CD4-positive, alpha-beta T cell treated with Interleukin-4 for 4 hours (primary cell): ENCODE measurements around the gene PDE11A.
"Not testable (repeated sequence)": the region's sequence is repeated elsewhere in the genome, so short reads cannot be mapped to it uniquely, and the experiment has no call there.

Source experiments
- DNase-seq: peaks from one replicate; pipeline ENCODE4 v3.0.0-alpha.2; 2020

PDE11A gene

DNA sequence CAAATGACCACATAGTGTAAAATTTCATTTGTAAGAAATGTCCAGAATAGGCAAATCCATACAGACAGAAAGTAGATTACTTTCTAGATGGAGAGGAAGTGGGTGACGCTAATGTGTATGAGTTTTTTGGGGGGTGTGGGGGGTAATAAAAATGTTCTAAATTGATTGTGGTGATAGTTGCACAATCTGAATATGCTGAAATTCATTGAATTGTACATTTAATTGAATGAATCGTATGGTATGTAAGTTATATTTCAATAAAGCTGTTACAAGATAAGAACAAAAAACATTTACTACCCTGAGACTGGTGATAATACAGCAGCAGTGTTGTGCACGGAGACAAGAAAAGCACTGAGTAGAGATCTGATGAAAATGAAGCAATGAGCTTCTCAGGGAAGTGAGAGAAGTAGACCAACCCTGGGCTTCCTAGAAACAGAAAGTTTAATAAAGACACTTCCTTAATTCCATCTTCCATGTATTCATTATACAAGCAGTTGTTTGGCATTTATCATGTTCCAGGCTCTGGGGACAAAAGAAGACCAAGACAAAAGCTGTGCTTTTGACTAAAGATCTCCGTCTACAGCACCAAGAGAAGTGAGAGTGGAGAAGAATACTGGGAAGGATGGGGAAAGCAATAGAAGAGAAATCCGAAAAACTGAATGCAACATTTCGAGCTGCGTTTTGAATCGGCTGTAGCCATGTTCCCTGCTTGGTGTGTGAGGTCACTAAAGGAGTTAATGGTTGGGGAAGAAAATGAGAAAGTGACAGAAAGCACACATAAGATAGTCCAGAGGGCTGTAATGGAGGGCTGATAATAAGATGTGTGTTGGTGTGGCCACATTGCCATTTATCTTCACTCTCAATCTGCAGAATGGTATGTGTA is 1.8 kb upstream of the PDE11A start:
- no peak for DNase-seq

DNA sequence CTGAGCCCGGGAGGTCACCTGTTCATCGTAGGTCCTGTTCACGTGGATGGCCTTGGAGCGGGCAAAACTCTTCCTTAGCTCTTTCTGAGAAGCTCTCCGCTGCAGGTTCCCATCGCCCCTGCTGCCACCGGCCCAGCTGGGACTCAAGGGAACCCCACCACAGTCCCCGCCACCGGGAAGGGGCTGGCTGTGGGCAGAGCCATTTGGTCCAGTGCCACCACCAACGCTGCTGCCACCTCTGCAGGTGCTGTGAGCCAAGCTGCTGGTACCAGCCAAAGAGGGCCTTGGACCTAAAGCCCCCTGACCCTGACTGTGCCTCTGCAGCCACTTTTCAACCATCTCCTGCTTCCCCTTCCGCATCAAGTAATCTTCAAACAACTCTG is 586 bp downstream of the PDE11A start:
- no peak for DNase-seq

DNA sequence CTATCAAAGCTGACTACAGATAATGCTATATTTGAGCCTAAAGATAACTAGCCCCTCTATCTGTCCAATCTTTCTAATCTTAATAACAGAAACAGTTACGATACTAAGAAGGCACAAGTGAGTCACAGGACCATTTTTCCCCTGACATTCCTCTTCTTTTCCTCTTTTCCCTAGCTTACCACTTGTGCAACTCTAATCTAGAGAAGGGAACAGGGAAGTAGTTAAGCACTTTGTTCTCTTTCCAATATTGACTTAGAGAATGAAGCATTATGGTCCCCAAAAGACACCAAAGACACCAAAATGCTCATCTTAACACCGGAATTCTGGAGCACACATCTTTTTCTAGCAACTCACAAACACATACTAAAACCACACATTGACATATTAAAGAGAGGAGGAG is 1.8 kb downstream of the PDE11A start:
- no peak for DNase-seq

DNA sequence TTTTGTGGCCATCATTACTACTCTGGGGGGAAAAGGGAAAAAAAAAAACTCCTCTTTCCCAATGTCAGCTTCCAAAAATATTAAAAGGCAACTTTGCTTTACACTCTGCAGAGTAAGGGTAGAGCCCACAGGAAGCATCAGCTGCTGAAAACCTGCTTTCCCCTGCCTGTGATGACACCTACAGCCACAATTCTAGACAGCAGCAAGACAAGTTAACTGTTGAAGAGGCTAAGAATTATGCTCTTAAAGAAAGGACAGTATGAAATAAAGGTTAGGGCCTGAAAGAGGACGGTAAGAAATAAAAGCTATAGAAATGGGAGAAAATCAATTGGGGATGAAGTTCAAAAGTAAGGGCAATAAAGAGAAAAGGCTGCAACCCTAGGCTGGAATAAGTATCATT is 3.0 kb downstream of the PDE11A start:
- DNase-seq: no peak

DNA sequence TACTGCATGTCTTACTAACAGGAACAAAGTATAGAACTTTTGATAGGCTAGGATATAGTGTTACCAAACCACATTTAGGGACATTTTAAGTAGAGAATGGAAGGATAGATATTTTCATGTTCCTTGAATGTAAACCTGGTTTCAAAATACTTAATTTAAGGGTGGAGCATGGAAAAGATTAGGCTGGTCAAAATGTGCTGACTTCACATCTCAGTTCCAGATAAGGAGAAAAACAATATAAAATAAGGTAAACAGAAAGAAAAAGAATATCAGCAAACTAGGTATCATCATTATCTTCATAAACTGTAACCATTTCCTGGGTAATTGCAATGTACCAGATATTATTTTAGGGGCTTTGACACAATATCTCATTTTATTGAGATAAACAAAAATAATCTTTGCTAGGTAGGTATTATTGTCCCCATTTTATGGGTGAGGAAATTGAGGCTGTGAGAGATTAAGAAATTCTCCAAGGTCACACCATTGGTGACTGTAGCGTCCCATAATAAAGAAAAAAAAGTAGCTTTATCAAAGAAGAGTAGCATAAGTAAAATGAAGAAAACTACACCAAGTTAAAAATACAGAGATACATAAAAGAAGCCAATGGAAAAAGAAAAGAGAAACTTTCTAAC is 3.6 kb downstream of the PDE11A start:
- DNase-seq: no peak

DNA sequence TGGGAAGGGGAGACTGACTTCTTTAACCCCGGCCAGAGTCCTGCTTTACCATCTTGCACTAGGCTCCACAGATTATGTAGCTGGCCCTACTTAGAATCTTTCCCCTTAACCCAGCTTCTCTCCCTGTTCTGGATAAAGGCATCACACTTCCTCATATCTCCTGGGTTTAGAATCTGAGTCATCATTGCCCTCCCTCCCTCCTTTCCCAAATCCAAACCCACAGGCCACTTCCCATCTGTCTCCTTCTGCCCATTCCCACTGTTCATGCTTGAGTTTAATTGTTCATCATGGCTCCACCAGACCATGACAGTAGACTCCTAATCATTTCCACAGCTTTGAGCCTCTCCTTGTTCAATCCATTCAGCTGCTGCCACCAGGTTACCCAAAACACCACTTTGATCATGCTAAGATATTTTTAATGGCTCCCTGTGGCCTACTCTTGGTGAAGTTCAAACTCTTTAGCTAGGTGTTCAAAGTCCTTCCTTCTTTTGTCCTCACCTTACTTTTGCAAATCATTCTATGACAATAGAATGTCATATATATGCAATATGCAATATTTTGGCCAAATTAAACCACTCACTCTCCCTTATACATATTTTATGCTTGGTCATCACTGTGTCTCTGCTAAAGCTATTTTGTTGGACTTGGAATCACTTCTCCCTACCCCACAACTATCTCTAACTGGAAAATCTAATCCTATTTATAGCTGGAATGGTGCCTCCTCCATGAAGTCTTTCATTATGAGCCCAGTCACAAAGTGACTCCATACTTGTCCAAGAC is 5.5 kb downstream of the PDE11A start:
- no peak for DNase-seq

DNA sequence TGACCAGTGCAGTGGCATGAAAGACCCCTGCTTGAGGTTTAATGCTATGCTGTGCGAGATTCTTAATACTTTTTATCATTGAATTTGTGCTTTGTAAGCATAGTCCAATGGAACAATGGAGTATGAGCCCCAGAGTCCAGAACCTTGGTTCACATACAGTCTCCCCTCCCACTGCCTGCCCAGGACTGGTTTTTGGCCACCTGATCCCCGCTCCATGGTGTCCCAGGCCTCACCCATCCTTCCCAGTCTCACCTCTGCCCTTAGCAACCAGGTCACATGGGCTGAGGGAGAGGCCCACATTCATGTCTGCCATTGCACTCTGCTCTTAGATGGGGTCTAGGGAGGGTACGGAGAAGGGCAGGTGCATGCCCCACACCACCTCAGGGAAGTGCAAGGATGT is 6.3 kb downstream of the PDE11A start:
- no peak for DNase-seq

DNA sequence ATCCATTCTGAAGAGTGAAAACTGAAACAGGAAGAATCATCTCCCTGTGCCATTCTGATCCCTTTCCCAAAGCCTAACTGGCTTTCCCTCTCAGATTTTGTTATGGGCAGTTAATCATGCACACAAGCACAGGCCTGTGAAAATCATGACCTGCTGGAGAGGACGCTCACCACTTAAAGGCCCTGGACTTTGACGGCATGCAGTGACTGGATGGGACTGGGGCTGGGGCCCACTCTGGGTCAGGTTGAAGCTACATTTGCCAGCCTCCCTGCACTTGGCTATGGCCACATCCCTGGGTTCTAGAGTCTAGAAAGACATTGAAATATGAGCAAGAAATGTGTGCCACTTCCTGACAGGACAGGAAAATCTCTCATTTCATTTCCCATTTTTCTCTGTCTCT is 12.9 kb downstream of the PDE11A start:
- DNase-seq: no peak

DNA sequence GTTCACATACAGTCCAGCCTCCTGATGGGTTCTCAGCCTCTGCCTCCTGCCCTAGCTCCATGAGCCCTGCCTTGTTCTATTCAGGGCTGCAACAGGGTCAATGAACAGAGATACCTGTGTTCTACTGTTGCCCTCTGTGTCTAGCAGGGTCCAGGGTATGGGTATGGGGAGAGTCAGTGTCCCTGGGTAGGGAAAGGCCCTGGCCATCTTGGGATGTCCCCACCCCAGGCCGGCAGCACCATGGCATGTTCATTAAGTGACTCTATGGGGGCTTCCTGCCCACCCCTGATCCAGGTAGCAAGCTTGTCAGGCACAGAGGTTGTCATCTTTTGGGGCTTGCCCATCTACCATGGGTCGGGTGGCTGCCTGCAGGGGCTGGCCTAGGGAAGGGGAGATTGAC is 13.5 kb downstream of the PDE11A start:
- no peak for DNase-seq

DNA sequence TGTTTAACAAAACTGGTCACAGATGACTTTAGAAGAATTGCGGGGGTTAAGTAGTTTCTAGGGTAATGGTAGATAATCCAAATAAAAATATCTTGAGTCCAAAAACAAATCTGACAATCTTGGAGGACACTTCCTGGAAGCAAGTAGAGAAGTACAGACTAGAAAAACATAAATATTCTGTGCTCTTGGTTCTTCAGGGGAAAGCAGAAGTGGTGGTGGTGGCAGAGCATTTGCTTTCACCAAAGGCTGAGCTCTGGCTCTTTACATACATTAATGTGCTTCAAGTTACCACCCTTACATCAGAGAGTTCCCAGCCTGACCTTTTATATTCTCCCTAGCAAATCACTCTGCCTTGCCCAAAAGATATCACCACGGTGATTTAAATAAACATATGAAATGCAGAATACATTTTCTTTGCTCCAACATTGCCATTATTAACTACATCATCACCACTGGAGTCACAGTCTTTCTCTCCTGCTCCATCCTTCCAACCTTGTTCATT is 15.3 kb downstream of the PDE11A start:
- no peak for DNase-seq

DNA sequence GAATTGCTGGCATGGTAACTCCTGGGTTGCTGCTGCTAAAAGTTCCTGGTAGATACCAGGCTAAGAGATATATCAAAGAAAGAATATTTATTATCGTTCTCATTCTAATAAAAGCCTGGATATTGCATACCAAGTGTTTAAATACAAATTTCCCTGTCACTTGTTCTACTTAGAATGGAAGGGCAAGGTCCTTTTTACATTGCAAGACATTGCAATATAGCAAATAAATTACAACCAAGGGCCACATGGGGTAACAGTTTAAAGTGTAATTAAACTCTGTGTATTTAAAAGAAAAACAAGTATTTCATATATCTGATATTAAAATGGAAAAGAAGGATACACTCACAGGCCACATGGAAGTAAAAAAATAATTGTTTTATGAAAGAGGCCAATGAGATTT is 16.2 kb downstream of the PDE11A start:
- DNase-seq: no peak

DNA sequence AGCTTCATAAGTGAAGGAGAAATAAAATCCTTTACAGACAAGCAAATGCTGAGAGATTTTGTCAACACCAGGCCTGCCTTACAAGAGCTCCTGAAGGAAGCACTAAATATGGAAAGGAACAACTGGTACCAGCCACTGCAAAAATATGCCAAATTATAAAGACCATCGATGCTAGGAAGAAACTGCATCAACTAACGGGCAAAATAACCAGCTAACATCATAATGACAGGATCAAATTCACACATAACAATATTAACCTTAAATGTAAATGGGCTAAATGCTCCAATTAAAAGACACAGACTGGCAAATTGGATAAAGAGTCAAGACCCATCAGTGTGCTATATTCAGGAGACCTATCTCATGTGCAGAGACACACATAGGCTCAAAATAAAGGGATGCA is 21.3 kb downstream of the PDE11A start:
- not testable (repeated sequence) for DNase-seq

DNA sequence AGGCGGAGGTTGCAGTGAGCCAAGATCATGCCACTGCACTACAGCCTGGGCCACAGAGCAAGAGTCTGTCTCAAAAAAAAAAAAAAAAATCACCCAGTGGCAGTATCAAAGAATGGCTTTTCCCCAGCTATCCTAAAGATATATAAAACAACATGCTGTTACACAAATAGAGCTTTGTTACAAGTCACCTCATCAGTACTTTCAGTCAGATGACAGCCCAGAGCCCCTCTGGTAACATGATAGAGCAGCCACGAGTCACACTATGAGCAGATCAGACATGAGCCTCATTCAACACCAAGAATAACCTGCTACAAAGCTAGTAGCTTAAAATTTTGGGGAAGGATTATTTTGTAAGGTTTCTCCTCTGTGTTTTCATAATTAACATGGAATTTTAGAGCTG is 25.2 kb downstream of the PDE11A start:
- DNase-seq: no peak

DNA sequence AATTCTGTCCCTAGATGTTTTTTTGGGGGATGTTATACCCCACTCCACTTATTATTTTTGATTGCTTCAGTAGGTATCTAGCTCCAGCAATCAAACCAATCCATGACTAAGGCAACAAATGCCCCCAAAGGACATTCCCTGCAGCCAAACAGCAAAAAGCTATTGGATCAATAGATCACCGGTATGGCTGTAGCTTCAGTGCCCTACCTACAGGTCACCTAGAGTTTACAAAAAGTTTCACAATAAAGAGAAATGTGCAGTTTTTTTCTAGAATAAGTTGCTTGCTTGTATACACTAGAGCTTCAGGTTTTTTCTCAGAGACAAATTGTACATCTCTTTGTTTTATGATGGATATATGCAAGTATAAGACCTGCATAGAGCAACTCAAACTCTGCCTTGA is 27.7 kb downstream of the PDE11A start:
- no peak for DNase-seq

DNA sequence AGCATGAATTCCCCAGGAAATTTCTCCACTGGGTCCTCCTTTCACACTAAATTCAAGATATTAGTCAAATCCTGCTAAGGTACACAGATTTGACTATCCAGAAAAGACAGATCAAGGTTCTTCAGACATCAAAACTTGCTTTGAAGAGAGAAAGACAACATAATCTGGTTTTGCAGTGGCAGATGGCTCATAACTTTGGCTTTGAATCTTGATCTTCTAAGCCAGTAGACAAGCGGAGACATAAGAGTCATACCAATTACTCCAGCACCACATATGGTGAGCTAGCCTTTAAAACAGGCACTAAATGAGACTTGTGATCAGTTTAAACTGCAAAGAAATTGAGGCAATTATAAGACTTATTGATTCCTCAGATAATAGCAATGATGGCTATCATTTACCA is 29.3 kb downstream of the PDE11A start:
- no peak for DNase-seq

DNA sequence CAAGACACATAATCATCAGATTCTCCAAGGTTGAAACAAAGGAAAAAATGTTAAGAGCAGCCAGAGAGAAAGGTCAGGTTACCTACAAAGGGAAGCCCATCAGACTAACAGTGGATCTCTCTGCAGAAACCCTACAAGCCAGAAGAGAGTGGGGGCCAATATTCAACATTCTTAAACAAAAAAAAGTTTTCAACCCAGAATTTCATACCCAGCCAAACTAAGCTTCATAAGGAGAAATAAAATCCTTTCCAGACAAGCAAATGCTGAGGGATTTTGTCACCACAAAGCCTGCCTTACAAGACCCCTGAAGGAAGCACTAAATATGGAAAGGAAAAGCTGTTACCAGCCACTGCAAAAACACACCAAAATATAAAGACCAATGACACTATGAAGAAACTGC is 39.0 kb downstream of the PDE11A start:
- not testable (repeated sequence) for DNase-seq

DNA sequence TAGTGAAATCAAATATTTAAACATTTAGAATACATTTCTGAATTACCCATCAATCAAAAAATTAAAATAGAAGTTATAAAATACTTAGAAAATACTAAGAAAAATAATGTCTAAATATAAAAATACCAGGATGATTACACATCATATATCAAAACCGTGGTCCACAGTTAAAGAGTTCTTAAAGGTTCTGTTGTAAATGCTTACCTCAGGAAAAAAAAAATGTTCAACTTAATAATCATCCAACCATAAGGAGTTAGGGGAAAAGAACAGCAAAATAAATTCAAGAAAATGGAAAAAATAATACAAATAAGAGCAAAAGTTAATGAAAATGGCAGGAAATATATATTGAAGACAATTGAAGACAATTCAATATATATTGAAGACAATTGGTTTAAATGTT is 43.2 kb downstream of the PDE11A start:
- DNase-seq: no peak

DNA sequence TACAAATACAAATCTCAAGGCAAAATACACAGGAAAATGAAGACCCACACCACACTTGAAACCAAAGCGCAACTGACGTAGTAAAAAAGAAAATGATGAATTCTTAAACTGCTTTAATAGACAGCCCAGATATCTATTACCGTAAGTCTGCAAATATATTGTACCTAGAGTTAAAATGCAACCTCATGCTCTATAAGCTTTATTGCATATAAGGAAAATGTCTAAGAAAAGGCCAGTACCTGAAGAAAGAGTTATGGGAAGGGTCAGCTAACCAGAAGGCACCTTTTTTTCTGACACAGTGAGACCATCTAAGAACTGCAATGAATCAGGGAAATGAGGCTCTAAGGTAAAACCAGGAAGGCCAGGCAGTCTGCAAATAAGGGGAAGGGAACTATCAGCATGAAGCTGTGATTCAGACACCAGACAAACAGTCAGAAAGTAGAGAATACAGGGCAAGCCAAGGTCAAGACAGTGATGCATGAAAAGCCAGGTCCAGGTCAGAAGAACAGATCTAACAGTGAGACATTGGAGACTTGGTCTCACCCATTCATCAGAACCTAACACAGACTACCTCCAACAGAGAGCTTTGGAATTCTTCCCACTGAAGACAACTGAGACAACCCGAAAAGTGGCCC is 46.9 kb downstream of the PDE11A start:
- no peak for DNase-seq

DNA sequence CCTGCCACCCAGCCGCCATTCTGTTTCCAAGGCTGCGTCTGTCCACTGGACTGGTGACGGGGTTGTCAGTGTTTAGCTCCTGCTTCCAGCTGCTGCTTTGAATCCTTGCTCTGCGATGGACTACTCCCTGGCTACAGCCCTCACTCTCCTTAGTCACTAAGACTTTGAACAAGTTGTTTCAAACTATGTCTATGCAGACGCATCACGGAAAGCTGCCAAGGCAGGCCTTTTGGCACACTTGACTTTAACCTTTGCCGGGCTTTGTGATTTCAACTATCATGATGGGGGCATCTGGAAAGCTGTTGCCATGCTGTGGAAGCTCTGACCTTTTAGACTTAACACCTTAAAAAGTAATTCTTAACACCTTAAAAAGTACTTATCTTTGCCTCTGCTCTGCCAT is 54.4 kb downstream of the PDE11A start:
- DNase-seq: no peak

DNA sequence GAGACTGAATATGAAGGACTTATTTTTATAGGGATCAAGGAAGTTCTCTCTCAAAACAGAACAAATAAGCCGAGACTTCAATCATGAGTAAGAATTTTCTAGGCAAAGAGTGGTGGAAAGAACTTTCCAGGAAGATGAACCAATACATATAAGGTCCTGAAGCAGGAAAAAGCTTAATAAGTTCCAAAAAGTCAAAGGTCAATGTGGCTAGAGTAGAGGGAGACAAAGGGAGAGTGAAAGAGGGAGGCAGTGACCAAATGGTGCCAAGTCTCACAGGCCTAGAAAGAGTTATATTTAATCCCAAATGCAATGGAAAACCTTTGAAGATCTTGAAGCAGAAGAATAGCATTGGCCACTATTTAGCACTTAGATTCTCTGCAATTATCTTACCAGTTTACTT is 56.0 kb downstream of the PDE11A start:
- DNase-seq: no peak

DNA sequence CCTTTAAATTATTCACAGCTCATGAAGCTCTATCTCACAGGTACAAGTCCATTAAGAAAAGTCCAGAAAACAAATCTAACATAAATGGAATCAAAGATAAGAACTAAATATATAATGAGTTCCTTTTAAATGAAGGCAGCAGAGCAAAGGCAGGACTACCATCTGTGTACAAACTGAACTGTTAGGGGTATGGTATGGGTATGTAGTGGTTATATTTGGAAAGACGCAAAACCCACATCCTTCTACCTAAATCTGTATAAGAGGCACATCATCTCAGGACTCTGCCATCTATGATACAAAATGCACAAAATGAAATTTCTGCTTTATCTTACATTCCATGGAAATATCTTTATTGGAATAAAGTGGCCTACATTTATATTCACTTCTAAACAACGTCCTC is 59.9 kb downstream of the PDE11A start:
- no peak for DNase-seq

DNA sequence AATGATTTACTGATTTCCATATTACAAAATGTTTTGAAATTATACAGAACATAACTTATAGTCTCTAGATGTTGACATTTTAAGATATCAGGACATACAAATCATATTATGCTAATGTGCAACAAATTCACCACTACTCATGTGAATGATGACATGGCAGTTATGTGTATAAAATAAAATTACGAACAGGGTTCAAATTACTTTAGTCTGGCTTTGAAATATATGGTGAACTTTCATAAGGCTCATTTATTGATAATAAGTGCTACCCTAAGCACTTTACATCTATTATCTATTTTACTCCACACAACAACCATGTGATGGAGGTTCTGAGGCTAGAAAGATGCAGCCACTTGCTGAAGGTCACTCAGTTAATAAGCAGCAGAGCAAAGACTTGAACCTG is 62.8 kb downstream of the PDE11A start:
- DNase-seq: no peak

DNA sequence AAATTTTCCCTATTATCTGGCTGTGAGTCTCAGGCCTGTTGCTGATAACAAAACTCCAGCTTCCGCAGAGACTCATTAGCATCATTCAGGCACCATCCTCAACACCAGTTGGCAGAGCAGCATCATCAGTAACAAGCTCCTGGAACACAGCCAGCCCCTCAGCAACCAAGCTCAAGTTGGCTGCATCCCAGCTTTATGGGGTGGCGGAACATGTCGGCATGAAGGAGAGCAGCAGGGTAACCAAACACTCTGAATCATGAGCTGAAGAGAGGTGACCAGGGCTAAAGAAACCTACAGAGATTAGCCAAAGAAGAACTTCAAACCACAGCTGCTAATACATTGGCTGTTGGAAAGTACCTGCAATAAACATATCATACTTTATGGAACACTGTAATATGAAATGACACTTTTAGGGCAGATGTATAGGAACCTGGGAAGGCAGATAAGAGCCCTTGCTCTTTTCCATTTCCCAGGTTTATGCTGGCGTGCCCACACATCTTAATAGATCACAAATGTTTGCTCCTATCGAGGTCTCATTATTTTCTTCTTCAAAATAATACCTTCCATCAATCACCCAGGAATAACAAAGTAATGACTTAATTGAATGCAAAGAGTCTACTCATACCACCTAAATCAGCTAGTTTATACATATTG is 63.8 kb downstream of the PDE11A start:
- DNase-seq: no peak
